NCI-H2171 treated with DMSO at 0.1 percent for 48 hours (cell line): Measurements from ENCODE around the gene CEACAM20.
"Not testable (repeated sequence)": the region's sequence is repeated elsewhere in the genome, so short reads cannot be mapped to it uniquely, and the experiment has no call there.

Experiments used
- DNase-seq: peaks from one replicate; lab custom pipeline; 2025; lab: John Stamatoyannopoulos, UW

CEACAM20 gene

GRCh38 chr19:44548736-44549135 lies 19.3 kb upstream of the CEACAM20 start:
- DNase-seq: no peak

GRCh38 chr19:44544031-44544430 lies 14.6 kb upstream of the CEACAM20 start:
- DNase-seq: no peak

GRCh38 chr19:44542671-44543070 lies 13.2 kb upstream of the CEACAM20 start:
- DNase-seq: no peak

DNA sequence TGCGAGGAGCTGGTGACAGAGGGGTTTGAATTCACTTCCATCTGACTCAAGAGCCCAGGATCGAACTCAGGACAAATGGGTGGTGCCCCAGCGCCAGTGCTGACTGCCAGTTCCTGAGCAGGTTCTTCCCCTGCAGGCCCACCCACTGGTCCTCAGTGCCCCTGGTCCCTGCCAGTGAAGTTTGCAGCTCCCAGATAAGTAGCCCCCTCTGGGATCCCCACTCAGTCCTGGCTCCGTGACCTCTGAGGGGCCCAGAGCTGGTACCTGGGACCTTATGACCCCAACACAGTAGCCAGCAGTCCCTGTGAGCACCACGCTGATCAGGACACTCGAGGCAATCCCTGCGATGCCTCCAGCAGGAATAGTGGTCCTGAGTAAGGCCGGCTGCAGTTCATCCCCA lies 11.3 kb upstream of the CEACAM20 start:
- no peak for DNase-seq

DNA sequence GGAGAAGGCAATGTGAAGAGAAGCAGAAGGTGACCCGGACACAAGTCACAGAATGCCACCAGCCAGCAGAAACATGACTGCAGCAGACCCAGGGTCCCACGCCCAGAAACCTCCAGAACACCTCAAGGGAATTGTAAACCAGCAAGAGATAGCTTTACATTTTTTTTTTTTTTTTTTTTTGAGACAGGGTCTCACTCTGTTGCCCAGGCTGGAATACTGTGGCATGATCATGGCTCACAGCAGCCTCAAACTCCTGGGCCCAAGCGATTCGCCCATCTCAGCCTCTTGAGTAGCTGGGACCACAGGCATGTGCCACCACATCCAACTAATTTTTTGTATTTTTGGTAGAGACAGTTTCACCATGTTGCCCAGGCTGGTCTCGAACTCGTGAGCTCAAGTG lies 10.5 kb upstream of the CEACAM20 start:
- no peak for DNase-seq

GRCh38 chr19:44539236-44539826 lies 9.9 kb upstream of the CEACAM20 start:
- no peak for DNase-seq

- not testable (repeated sequence) for DNase-seq
These were observed 5.9 kb upstream of the CEACAM20 start for GRCh38 chr19:44535361-44535760.

DNA sequence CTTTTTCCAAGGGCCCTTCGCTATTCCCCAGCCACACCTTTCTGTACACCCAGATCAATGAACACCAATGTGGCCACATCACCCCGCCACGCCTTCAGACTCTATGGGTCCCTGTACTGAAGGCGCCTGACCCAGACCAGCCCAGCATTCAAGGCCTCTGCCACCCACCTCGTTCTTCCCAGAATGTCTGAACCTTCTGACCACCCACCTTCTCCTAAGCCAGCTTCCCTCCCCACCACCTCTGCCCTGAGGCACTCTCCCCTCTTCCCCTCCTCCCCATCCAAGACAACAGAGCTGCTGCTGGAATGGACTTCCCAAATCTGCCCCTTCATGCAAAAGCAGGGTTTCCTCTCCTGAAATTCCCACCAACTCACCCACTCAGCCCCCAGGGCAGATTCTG lies 3.3 kb upstream of the CEACAM20 start:
- no peak for DNase-seq

DNA sequence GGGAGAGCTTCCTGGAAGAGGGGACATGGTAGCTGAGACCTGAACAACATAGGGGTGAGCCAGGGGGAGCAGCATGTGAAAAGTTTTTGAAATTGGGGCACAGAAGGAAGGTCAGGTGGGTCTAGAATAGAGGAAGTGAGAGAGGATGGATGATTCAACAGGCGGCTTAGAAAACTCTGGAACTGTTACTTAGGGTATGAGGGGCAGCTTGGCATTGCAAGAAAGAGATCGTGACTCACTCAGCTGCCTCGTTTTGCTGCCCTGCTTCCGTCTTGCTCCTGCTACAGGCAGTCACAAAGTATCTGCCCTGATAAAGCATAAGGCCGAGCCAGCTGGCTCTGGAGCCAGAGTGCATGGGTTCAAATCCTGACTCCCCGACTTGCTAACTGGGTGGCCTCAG lies 1.3 kb upstream of the CEACAM20 start:
- DNase-seq: no peak

DNA sequence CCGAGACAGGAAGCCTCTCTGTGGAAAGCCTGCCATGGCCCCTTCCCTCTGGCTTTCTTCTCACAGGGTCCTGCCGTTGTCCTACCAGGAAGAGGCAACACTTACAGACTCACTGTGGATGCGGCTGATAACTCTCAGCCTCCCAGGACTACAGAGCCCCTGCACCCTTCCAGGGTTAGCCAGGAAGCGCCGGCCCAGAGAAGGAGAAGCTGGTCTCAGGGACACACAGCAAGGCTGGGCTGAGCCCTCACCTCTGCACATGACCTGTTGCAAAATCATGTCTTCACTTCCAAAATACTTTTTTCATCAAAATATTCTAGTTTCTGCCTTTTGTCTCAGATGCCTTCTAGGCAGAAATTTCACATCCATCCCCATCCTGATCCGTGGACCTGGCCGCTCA lies 1.9 kb downstream of the CEACAM20 start:
- no peak for DNase-seq

DNA sequence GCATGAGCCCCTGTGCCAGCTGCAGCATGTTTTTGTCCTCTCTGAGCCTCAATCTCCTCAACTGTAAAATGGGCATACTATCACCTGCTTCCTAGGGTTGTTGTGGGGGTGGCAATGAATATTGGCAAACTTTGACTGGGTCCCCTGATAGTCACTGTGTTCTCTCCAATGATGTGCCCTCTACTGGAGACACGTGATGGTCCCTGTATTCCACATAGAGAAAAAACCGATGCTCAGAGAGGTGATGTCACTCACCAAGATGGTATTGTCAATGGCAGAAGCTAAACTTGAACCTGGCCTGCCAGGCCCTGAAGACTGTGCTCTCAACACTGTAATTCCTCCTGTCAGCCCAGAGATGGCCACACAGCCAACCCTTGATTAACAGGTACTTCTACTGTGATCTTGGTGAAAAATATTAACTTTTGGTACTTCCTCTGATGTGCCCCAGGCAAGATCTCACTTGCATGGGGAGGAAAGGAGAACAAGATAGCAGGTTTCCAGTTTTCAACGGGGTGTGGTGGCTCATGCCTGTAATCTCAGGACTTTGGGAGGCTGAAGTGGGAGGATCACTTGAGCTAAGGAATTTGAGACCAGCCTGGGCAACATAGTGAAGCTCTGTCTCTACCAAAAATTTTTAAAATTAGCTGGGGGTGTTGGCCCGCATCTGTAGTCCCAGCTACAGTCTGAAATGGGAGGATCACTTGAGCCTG lies 3.6 kb downstream of the CEACAM20 start:
- DNase-seq: no peak

DNA sequence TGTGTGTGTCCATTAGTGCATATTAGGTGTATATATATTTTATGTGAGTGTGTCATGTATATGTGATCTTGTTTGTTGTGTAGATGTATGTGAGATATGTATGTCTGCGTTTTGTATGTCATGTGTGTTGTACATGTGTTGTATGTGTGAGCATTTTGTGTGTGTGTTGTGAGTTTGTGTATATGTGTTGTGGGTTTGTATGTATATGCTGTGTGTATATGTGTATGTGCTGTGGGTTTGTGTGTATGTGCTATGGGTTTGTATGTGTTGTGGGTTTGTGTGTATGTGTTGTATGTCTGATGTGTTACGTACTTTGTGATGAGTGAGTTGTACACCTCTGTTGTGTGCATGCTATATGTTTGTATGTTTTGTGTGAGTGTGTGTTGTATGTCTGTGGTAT lies 8.1 kb downstream of the CEACAM20 start:
- DNase-seq: no peak

DNA sequence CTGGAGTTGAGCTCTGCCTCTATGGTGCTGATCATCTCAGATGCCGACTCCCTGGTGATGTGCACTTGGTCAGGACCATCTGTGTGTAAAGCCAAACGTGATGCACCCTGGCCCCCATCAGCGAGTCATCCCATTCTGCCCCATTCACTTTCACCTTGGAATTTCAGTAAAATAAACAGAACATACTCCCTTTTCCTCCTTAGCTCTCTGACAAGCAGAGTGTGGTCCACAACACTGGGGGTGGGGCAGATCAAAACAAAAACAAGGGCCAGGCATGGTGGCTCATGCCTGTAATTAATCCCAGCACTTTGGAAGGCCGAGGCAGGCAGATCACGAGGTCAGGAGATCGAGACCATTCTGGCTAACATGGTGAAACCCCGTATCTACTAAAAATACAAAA lies 12.3 kb downstream of the CEACAM20 start:
- DNase-seq: no peak

DNA sequence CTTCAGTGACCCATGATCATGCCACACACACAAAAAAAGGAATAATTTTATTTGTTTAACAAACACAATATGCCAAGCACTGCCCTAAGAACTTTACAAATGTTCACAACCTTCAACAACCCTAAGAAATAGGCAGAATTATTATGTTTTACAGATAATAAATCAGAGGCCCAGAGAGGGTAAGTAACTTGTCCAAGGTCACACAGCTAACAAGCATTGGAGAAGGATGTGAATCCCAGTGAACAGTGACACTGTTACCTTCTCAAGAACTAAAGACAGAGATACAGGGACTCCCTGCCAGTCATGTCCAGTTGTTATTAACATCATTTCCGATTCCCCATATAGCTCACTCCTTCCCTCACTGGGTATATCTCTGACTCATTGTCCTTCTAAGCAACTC lies 13.6 kb downstream of the CEACAM20 start:
- no peak for DNase-seq

GRCh38 chr19:44515031-44515430 lies 14.4 kb downstream of the CEACAM20 start:
- DNase-seq: no peak

- DNase-seq: peak; percentile 29
These were observed 16.9 kb downstream of the CEACAM20 start for GRCh38 chr19:44512326-44513298.

DNA sequence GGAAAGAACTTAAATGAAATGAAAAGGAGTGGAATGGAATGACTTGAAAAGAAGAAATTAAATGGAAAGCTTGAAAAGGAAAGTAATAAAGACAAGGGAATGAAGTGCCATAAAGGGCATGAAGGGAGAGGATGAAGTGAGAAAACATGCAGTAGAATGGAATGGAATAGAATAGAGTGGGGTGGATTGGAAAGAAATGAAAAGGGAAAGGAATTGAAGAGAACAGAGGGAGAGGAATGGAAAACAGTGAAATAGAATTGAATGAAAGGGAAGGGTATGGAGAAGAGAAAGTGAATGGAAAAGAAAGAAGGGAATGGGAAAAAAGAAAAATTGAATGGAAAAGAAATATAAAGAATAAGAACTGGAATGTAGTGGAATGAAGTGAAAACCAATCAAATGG lies 20.0 kb downstream of the CEACAM20 start:
- DNase-seq: no peak

DNA sequence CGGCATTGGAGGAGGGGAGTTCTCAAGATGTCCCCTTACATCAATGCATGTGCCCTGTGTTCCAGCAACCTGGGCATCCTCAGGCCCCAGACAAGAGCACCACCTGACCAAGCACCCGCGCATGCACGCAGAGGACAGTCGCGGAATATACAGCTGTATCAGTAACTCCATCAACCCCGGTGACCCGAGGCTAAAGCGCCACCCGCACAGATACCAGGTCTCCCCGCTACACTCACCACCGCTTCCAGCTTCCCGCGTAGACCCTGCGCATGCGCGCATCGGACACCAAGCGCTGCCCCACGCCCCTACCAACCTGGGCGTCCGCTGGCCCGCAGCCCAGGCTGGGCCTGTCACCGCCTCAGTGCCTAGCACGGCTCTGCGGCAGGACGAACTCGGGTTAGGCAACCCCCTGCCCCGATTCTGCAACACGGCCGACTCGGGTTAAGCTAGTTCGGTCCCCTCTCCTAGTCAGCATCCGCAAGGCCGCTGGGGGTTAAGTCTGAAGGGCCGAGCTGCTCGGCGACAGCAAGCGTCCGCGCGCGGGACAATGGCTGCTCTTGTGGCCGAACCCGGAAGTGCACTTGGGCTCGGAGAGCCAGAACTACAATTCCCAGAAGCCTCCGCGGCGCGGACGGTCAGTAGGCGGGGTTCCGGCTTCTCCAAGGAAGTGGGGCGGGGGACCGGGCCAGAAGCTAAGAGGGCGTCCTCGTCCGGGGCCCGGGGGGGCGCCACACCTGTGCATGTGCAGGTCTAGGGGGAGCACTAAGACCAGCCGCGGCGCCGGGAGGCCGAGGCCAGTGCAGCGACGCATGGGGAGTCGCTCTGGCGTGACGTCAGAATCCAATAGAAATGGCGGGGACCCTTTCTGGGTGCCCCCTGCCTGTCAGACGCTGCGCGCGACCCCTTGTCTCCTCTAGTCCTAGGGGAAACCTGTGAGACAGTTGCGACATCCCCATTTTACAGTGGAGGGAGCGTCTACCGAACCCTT lies 29.2 kb downstream of the CEACAM20 start, which contains the start of gene ZNF180:
Gene ZNF180 (minus strand): TSS at position 561 of the 988 bp plus-strand sequence. CDS start 3,188 bp downstream, outside the sequence.
- peak; percentile 97 for DNase-seq

DNA sequence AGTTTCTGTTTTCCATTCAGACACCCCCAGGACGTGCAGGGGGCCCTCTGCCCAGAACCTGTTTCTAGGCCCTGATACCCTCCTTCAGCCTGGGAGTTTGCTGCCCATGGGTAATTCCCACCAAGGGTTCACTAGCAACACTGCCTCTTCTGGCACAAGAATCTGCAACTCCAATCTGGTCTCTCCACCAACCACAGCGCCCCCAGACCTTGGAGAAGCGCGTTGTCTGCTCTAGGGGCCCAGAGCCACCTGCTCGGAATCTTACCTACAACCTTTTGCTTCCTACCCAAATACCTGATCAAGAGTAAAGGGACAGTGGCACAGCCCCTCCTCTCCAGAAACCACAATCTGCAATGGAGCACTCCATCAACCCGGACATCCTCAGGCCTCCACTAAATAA lies 29.9 kb downstream of the CEACAM20 start:
- DNase-seq: no peak

DNA sequence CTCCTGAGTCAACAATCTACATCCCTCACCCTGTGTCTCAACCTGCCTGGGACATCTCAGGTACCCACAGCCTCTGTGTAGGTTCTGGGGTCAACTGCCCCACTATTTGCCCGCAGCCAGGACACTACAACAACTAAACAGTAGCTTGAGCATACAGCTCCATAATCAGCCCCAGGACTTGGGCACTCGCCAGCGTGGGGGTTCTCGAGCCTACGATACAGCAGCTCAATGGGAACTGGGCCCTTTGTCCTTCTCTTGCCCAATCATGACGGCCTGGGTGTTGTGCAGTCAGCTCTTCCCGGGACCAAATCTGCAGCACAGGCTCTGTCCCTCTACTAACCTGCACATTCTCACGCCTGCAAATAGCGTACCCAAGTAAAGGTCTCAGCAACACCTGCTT lies 30.5 kb downstream of the CEACAM20 start:
- DNase-seq: no peak

DNA sequence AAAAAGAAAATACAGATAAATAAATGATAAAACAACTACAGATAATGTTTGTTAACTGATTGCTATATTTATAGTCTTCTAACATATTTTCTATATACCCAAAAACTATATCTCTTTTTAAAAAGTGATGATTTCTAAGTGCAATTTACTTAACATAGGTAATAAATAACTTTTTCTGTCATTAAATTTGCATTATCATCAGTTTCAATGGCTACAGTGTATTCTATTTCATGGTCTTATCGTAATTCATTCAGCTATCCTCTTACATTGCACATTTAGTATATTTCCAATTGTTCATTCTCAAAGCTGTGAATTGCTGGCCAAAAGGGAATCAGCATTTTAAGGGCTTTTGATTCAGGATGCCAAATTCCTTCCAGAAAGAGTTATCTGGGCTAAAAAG lies 32.8 kb downstream of the CEACAM20 start:
- DNase-seq: no peak
